ENCODE data around the gene CD300LF. TPM values are rescaled to one million over a fixed set of nuclear protein-coding genes. Genes with fewer than 3 reads are reported as not detected.
A peak's percentile ranks its signal among the peaks of the same experiment; 100 is the strongest.

CD300LF gene
- total and polyA plus RNA-seq, 4 donors = 0.13 to 1.9 (median 1.0) TPM

- peak; percentile 67 for TF ChIP-seq MAX (IDR thresholded peaks at IDR 0.05)
- no peak for TF ChIP-seq FOXA1 (IDR thresholded peaks at IDR 0.05)
Measured at GRCh38 chr17:74760404-74761105, 47.8 kb upstream of the CD300LF start (continued).

- no peak overlapping the region for H3K4me3 ChIP-seq (ENCODE audit: low read depth in 1 of 3, low read length in 3 of 3)
- no peak for DNase-seq (ENCODE audit: low spot score)
- no peaks in the 10 kb centered on the region for H3K9me3 ChIP-seq (ENCODE audit: control insufficient read depth in 4 of 4, low read length in 3 of 4)
- 68% methylated on average over 10 of the region's 10 CpGs for WGBS
- TF ChIP-seq RXRA (IDR thresholded peaks at IDR 0.05) (no peak), SP1 (IDR thresholded peaks at IDR 0.05) (no peak), TAF1 (conservative IDR thresholded peaks at IDR 0.05) (no peak), EGR1 (IDR thresholded peaks at IDR 0.05; ENCODE audit: low read depth in 2 of 2) (no peak), REST (IDR thresholded peaks at IDR 0.05) (no peak), RAD21 (IDR thresholded peaks at IDR 0.05) (no peak), FOXA1 (IDR thresholded peaks at IDR 0.05) (no peak), GABPA (IDR thresholded peaks at IDR 0.05 in 1 of 2, conservative IDR thresholded peaks at IDR 0.05 in 1 of 2) (no peak), CTCF (IDR thresholded peaks at IDR 0.05; ENCODE audit: low read depth, low read length, missing input control) (no peak), MAX (IDR thresholded peaks at IDR 0.05) (no peak), HNF4A (conservative IDR thresholded peaks at IDR 0.05) (no peak), JUND (IDR thresholded peaks at IDR 0.05) (no peak), ATF3 (IDR thresholded peaks at IDR 0.05) (no peak)
- peak overlapping the region; percentile 51 to 75 for H3K27ac ChIP-seq (ENCODE audit: low read depth in 1 of 2, low read length in 2 of 2)
- H3K27me3 ChIP-seq (ENCODE audit: control insufficient read depth in 4 of 4, insufficient read depth in 4 of 4, low read length in 3 of 4) = no peaks in the 10 kb centered on the region
- H3K9ac ChIP-seq (ENCODE audit: low read depth in 1 of 2, low read length in 2 of 2) = no peak overlapping the region
- H3K36me3 ChIP-seq (ENCODE audit: control insufficient read depth in 4 of 4, insufficient read depth in 3 of 4, low read depth in 1 of 4, low read length in 3 of 4) = no peaks in the 10 kb centered on the region
- peaks cover 57 to 97% (median 89%) of the 10 kb centered on the region in 4 donors for H3K4me1 ChIP-seq (ENCODE audit: control insufficient read depth in 4 of 4, insufficient read depth in 4 of 4, low read length in 3 of 4)
Measured at GRCh38 chr17:74759941-74760340, 47.2 kb upstream of the CD300LF start.

Measured in liver (tissue), 9 donors.